ENCODE results near the gene TSPO2.

GRCh38 chr6:41053041-41053440 is 10.8 kb downstream of the TSPO2 start, which contains the start of gene APOBEC2:
- TF ChIP-seq CTCF (IDR thresholded peaks at IDR 0.05), result no peak
- no peak for TF ChIP-seq POLR2A (IDR thresholded peaks at IDR 0.05)
